ENCODE measurements around the gene CPLX4. TPM values are rescaled to one million over a fixed set of nuclear protein-coding genes. Genes with fewer than 3 reads are reported as not detected.
A peak's percentile ranks its signal among the peaks of the same experiment; 100 is the strongest.

The CPLX4 gene
- total and polyA plus RNA-seq, 2 of the 13 experiments (the other 11 are each of a cell fraction or from before 2014, with no cell fraction given): not detected

- TF ChIP-seq ZNF703 (CRISPR knock-in tag; IDR thresholded peaks at IDR 0.05; ENCODE audit: borderline replicate concordance): no peak
- no peak for TF ChIP-seq AFF4 (CRISPR knock-in tag; IDR thresholded peaks at IDR 0.05)
- TF ChIP-seq, protein P1, sequence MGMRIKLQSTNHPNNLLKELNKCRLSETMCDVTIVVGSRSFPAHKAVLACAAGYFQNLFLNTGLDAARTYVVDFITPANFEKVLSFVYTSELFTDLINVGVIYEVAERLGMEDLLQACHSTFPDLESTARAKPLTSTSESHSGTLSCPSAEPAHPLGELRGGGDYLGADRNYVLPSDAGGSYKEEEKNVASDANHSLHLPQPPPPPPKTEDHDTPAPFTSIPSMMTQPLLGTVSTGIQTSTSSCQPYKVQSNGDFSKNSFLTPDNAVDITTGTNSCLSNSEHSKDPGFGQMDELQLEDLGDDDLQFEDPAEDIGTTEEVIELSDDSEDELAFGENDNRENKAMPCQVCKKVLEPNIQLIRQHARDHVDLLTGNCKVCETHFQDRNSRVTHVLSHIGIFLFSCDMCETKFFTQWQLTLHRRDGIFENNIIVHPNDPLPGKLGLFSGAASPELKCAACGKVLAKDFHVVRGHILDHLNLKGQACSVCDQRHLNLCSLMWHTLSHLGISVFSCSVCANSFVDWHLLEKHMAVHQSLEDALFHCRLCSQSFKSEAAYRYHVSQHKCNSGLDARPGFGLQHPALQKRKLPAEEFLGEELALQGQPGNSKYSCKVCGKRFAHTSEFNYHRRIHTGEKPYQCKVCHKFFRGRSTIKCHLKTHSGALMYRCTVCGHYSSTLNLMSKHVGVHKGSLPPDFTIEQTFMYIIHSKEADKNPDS (CRISPR knock-in tag; IDR thresholded peaks at IDR 0.05): peak; percentile 84
- no peak for TF ChIP-seq HNRNPK (IDR thresholded peaks at IDR 0.05; ENCODE audit: low read depth, low read length, poor library complexity, severe bottlenecking)
- TF ChIP-seq ZNF784 (CRISPR knock-in tag; IDR thresholded peaks at IDR 0.05; ENCODE audit: borderline replicate concordance): 0 out of 2 replicates have a peak, but pooled peaks have one; percentile 70
- no peak for TF ChIP-seq JARID2 (CRISPR knock-in tag; IDR thresholded peaks at IDR 0.05; ENCODE audit: insufficient replicate concordance)
- peak; percentile 84; the same call in 1 of the 2 replicates for TF ChIP-seq ZNF879 (CRISPR knock-in tag; IDR thresholded peaks at IDR 0.05)
- peak; percentile 50; the same call in 1 of the 2 replicates for TF ChIP-seq FOXK1 (CRISPR knock-in tag; IDR thresholded peaks at IDR 0.05; ENCODE audit: borderline replicate concordance, low read depth)
- no peak for TF ChIP-seq GTF2F1 (IDR thresholded peaks at IDR 0.05; ENCODE audit: low read length)
- peak; percentile 23; the same call in 1 of the 2 replicates for TF ChIP-seq RXRB (CRISPR knock-in tag; IDR thresholded peaks at IDR 0.05; ENCODE audit: borderline replicate concordance)
- TF ChIP-seq PAF1 (CRISPR knock-in tag; IDR thresholded peaks at IDR 0.05): no peak
- TF ChIP-seq ZNF766 (CRISPR knock-in tag; IDR thresholded peaks at IDR 0.05; ENCODE audit: borderline replicate concordance): peak; percentile 66; the same call in 1 of the 2 replicates
- peak; percentile 73; the same call in 1 of the 2 replicates for TF ChIP-seq BORCS8-MEF2B (CRISPR knock-in tag; IDR thresholded peaks at IDR 0.05)
- TF ChIP-seq ISX (CRISPR knock-in tag; conservative IDR thresholded peaks at IDR 0.05): 0 out of 2 replicates have a peak, but pooled peaks have one; percentile 50
- TF ChIP-seq, protein P2, sequence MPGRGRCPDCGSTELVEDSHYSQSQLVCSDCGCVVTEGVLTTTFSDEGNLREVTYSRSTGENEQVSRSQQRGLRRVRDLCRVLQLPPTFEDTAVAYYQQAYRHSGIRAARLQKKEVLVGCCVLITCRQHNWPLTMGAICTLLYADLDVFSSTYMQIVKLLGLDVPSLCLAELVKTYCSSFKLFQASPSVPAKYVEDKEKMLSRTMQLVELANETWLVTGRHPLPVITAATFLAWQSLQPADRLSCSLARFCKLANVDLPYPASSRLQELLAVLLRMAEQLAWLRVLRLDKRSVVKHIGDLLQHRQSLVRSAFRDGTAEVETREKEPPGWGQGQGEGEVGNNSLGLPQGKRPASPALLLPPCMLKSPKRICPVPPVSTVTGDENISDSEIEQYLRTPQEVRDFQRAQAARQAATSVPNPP (CRISPR knock-in tag; IDR thresholded peaks at IDR 0.05): no peak; the same call in 1 of the 2 replicates
- peak; percentile 70 for TF ChIP-seq SP5 (CRISPR knock-in tag; IDR thresholded peaks at IDR 0.05; ENCODE audit: borderline replicate concordance, low read depth)
- TF ChIP-seq IRF1 (CRISPR knock-in tag; IDR thresholded peaks at IDR 0.05; ENCODE audit: low read depth): no peak
- no peak for TF ChIP-seq THYN1 (CRISPR knock-in tag; IDR thresholded peaks at IDR 0.05; ENCODE audit: borderline replicate concordance, low read depth)
- no peak for TF ChIP-seq LCORL (IDR thresholded peaks at IDR 0.05)
- TF ChIP-seq LCORL (CRISPR knock-in tag; IDR thresholded peaks at IDR 0.05): no peak
Measured at GRCh38 chr18:59358712-59359575, 40.5 kb upstream of the CPLX4 start, which contains the start of gene LMAN1 (continued).
